Stimulated activated CD8-positive, alpha-beta memory T cell treated with anti-CD3 and anti-CD28 coated beads, Interleukin-15, amount 100 ng/mL, for 48 hours (primary cell): ENCODE measurements around the gene ARHGAP35.
"Not testable (repeated sequence)": the region's sequence is repeated elsewhere in the genome, so short reads cannot be mapped to it uniquely, and the experiment has no call there.

Experiments
- DNase-seq, 2 donors: peaks; one replicate each; pipeline ENCODE4 v3.0.0-alpha.2; 2020; ENCODE audit warnings: low read depth in 2 of 2

ARHGAP35 gene

DNA sequence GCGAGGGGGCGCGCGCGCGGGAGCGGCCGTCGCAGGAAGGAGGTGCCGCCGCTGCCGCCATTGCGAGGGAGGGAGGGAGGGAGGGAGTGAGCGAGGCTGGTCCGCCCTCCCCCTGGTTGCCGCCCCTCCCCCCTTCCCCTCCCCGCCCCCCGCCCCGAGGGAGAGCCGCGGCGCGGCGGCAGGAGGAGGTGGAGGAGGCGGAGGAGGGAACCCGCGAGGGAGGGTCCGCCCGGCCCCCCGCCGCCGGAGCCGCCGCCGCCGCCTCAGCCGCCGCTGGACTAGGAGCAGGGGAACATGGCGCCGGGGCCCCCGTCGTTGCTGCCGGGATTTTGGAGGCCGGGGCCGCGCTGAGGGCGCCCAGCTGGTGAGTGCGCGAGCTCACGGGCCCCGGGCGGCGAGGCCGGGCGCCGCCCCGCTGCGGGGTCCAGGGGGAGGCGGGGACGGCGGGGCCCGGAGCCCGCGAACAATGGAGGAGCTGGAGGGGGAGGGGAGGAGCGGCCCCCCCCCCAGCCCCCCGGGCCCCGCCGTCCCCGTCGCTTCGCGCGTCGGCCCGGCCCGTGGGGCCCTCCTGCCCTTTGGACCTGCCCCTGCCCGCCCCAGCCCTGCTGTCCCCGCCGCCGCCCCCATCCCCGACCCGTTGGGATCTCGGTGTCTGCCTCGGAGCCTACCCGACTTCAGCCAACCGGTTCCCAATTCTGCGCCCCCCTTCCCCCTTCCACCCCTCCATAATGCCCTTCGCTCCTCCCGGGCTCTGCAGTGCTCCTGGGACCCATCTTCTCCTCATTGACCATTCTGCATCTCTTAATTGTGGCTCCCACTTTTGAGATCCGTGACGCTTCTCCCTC lies at the start of gene ARHGAP35:
Gene ARHGAP35, plus strand, starts transcription at position 152 of the 845 bp plus-strand sequence. CDS start 57,679 bp downstream, outside the sequence.
- DNase-seq = no peak

DNA sequence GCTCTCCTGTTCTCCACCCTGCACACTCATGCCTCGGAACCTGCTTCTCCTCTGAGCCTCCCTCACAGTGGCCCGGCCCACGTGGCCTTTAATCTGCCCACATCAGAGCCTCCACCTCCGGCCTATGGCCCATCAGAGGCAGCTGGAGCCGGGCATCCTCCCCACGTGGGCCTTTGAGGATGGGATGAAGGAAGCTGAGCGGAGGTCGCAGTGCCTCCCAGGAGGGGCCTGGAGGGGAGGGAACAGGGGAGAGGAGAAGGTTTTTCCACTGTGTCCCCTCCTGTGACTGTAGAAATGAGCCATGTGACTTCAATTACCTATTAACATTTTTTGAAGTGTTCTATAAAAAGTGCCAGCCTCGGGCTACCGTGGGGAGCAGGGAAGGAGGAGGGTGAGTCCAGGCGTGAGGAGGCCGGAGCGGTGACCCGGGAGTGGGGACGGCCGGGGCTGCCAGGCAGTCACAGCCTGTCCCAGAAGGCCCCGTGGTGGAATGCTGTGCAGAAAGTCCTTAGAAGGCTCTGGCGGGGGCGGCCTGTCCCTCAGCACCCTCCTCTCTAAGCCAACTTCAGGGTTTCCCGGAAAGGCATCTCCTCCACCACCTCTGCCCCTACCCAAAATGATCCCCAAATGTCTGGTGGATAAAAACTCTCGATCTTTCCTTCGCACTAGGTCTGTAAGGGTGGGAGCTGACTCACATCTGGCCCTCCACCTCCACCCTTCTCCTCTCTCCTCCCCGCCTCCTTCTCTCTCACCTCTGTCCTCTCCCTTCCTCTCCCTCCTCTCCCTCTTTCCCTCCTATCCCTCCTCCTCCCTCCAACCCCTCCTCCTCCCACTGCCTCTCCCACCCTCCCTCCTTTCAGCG lies 47.6 kb upstream of the ARHGAP35 start:
- DNase-seq = no peak

DNA sequence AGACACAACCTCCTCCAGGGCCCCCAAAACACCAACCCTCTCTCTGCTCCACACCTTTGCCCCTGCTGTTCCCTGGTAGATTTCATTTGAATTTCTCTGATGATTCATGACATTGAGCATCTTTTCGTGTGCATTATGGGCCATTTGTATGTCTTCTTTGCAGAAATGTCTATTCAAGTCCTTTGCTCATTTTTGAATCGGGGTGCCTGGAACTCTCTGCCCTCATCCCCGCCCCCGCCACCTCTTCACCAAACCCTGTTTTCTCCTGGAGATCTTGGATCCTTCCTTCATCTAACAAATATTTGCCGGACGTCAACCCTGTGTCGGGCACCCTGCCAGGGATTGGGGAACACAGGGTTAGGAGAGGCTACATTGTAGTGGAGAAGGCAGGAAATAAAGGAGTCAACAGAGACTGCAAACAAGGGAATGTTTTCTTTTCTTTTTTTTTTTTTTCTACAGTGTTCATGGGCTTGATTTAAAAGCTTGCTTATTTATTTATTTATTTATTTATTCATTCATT lies 46.9 kb upstream of the ARHGAP35 start:
- DNase-seq = no peak

DNA sequence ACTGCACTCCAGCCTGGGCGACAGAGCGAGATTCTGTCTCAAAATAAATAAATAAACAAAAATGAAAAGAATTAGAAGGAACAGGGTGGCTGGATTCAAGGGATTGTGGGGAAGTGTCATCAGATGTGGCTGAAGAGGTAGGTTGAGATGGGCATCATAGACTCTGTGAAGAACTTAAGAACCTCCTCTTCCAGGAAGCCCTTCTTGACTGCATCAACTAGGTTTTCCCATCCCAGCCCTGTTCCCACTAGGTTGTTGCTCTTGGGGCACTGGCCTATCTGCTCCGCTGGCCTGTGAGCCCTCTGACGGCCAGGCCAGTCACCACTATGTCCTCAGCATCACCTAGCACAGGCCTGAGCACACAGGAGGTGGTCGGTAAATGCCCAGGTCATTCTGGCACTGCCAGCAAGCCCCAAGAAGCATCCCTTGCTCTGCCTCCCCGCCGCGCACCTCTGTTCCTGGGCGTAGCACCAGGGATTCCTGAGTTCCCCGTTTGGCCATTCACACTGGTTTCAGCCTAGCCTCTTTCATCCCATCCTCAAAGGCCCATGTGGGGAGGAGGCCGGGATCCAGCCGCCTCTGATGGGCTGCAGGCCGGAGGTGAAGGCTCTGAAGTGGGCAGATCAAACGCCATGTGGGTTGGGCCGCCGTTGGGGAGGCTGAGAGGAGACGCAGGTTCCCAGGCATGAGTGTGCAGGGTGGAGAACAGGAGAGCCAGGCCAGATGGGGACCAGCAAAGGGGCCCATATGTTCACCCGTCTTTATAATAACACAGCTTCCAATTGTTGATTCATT lies 44.8 kb upstream of the ARHGAP35 start:
- no peak for DNase-seq

DNA sequence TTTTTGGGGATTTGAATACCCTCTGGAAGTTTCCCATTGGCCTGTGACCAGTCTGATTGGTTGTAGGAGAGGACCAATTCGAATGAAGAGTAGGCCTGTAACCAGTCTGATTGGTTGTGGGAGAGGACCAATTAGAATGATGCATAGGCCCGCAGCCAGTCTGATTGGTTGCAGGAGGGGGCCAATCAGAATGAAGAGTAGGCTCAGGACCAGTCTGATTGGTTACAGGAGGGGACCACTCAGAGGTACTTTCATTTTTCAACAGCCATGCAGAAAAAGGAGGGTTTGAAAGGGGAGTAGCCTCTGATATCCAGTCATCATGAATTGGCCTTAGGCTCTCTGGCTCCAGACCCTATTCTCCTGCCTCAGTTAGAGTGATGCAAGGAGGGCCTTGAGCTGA lies 42.0 kb upstream of the ARHGAP35 start:
- DNase-seq = peak in 1 of 2 donors; percentile 24

DNA sequence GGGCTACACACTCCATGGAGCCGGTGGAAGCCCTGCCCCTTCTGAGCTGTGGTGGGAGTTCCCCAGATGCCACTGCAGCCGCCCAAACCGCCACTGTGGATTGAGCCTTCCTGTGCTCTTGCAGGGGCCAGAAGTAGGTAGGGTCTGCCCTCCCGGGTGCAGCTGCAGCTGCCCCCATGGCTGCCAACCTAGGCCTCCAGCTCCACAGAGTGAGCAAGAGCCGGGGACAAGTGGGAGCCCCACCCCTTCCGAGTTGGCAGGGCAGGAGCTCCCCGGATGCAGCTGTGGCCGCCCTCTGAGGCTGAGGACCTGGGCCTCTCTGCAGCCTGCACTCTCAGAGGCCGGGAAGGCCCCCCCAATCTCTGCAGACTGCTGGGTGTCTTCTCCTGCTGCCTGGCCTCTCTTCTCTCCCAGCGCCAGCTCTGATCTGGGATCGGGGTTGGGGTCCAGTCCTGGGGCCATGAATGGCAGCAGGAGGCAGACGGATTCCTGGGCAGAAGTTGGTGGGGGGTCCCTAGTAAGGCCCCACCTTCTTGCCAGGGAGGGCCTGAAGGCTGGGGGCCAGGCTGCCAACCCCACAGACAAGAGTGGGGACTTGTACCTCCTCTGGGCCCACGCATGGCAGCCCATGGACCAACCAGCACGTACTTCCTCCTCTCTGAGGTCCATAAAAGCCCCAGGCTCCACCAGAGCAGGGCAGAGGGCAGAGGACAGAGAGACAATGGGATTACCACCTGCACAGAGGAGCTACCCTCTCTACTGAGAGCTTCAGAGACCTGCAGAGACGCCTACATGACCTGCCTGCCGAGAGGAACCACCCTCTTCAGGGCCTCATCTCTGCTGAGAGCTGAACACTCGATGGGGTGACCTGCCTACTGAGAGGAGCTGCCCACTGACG lies 39.0 kb upstream of the ARHGAP35 start:
- peak; percentile 40 to 49 for DNase-seq

DNA sequence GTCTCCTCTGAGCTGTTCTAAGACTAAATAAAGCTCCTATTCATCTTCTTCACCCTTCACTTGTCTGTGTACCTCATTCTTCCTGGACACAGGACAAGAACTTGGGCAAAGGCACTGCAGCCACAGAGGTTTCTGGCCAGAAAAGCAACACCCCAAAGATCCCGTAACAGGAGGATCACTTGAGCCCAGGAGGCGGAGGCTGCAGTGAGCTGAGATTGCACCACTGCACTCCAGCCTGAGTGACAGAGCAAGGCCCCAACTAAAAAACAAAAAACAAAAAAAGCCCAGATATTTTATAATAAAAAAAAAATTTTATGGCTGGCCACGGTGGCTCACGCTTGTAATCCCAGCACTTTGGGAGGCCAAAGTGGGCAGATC lies 38.4 kb upstream of the ARHGAP35 start:
- DNase-seq = not testable (repeated sequence)

DNA sequence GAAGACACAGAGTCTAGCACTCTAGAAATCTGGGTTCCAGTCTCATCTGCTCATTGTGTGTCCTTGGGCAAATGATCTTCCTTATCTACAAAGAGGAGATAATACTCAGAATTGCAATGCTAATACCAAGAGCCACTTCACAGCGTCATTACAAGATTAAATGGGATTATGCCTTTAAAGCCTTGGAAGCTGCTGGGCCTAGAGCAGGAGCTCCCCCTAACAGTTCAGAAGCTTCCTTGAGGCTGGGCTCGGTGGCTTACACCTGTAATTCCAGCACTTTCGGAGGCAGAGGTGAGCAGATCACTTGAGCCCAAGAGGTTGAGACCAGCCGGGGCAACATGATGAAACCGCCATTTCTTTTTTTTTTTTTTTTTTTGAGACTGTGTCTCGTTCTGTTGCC lies 37.7 kb upstream of the ARHGAP35 start:
- DNase-seq = no peak

DNA sequence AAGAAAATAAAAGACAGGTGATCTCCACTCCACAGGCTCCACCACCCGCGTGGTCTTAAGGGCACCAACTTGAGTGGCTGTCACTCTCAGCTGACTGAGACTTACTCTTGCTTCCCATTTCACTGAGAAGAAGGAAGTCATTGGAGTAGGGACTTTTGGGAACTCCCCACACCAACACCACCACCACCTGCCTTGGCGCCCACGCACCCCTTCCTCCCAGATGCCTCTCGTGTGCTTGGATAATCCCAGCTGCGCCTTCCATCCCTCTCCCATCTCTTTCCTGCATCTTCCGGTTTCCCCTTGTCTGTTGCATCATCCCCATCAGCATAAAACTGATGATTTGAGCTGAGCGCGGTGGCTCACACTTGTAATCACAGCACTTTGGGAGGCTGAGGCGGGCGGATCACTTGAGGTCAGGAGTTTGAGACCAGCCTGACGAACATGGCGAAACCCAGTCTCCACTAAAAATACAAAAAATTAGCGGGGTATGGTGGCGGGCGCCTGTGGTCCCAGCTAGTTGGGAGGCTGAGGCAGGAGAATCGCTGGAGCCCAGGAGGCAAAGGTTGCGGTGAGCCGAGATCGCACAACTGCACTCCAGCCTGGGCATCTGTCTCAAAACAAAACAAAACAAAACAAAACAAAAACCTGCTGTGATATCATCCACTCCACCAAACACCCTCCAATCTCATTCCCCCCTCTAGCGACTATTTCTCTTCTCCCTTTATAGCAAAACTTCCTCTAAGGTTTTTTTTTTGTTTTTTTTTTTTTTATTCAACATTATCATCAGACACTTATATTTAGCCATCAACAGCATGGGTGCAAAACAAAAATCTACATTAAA lies 35.7 kb upstream of the ARHGAP35 start:
- DNase-seq = no peak

DNA sequence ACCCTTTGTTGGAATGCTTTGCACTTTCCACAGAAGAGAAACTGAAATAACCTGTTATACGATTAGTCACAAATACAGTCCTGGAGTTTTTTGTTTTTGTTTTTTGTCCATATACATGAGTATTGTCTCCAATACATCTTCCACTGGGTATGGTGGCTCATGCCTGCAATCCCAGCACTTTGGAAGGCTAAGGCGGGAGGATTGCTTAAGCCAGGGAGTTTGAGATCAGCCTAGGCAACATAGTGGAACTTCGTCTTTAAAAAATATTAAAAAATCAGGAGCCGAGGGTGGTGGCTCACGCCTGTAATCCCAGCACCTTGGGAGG lies 35.1 kb upstream of the ARHGAP35 start:
- no peak for DNase-seq

DNA sequence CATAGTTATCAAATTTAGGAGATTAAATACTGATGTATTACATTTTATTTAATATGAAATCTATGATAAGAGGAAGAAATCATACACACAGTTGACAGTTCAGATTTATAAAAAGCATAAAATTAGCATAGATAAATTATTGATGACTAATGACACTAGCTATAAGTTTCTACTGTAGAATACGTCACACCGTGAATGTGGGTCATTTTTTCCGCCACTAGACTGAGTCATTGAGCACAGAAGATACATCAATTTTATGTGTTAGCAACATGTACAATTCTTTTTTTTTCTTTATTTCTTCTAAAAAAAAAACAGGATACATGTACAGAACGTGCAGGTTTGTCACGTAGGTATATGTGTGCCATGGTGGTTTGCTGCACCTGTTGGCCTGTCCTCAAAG lies 32.3 kb upstream of the ARHGAP35 start:
- DNase-seq = peak; percentile 27 to 37

DNA sequence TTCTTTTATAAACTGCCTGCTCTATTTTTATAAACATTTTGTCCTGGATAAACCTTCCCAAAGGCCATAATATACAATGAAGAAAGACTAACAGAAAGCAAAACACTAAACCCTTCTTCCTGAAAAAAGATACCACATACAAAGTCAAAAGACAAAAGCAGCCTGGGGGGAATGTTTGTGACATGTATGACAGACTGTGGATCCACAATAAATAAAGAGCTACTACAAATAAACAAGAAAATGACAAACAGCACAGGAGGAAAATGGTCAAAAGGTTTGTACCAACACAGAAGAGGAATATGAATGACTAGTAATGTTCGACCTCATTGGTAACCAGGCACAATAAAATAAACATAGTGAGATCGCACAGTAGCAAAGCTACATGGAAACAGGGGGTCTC lies 29.9 kb upstream of the ARHGAP35 start:
- DNase-seq = no peak

DNA sequence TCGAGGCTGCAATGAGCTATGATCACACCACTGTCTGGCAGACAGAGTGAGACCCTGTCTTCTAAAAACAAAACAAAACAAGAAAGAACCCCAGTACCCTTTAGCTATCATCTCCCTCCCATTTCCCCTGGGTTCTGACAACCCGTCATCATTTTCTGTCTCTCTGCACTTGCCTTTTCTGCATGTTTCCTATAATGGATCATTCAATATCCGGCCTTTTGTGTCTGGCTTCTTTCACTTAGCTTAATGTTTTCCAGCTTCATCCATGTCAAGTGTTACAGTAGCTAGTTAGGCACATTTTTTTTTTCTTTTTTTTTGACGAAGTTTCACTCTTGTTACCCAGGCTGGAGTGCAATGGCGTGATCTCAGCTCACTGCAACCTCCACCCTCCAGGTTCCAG lies 26.7 kb upstream of the ARHGAP35 start:
- no peak for DNase-seq

DNA sequence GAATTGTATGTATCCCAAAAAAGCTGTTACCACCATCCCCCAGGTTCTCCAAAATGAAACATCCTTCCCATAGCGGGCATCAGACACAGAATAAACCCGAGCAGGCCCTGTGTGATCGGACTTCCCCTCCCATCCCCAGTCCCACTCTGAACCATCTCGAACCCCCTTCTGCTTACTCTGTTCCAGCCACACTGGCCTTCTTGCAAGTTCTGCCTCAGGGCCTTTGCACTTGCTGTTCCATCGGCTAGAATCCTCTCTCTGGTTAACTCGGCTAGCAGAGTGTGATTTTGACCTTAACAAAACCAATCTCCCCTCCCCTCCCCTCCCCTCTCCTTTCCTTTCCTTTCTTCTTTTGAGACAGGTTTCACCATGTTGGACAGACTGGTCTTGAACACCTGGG lies 25.8 kb upstream of the ARHGAP35 start:
- no peak for DNase-seq

DNA sequence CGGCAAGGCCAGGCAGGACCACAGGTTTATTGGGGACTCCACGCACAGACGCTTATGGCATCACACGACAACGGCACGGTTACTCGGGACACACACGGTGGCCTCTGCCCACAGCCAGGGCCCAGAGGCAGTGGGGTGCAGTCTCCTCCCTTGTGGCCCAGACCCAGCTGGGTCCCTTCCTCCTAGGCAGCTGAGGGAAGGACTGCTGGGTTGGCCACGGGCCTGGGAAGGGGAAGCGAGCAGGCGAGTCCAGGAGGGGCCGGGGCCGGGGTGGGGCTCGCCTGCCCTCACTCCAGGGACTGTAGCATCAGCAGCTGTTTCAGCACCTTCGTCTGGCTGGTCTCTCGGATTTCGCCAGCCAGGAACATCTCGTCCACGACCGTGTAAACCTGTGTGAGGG lies 22.6 kb upstream of the ARHGAP35 start:
- DNase-seq = no peak

DNA sequence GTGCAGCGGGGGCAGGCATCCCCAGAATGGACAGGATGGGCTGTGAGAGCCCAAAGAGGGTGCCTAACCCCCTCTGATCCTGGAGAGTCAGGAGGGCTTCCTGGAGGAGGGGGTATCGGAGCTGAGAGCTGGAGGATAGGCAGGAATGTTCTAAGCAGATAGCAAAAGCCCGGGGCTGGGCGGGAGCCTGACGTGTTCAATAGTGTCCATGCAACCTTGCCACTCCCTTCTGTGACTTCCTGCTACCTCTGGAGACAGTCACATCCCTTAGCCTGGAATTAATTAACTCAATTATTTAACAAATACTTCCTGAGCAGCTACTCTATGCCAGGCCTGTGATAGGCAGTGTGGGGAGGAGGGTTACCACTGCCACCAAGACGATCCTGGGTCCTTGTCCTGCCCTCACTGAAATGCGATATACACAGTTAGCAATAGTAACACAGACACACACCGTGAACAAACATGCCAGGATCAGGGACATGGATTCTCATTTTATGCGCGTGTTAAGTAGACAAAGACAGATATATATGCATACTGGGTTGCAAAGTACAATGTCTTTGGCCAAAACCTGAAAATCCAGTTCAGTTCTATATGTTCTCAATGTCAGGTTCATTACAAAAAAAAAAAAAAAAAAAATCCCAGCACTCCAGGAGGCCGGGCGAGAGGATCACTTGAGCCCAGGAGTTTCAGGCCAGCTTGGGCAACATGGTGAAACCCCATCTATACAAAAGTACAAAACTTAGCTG lies 20.9 kb upstream of the ARHGAP35 start:
- DNase-seq = no peak

DNA sequence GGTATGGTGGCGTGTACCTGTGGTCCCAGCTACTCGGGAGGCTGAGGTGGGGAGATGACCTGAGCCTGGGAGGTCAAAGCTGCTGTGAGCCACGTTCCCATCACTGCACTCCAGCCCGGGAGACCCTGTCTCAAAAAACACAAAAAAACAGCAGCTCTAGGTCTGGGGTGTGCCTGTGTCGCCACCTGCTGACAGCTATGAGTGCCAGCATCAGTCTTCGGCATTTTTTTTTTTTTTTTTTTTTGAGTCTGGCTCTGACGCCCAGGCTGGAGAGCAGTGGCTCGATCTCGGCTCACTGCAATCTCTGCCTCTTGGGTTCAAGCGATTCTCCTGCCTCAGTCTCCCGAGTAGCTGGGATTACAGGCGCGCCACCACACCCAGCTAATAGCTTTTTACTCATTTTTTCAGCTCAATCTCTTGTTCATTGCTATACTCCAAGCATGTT lies 20.3 kb upstream of the ARHGAP35 start:
- no peak for DNase-seq

DNA sequence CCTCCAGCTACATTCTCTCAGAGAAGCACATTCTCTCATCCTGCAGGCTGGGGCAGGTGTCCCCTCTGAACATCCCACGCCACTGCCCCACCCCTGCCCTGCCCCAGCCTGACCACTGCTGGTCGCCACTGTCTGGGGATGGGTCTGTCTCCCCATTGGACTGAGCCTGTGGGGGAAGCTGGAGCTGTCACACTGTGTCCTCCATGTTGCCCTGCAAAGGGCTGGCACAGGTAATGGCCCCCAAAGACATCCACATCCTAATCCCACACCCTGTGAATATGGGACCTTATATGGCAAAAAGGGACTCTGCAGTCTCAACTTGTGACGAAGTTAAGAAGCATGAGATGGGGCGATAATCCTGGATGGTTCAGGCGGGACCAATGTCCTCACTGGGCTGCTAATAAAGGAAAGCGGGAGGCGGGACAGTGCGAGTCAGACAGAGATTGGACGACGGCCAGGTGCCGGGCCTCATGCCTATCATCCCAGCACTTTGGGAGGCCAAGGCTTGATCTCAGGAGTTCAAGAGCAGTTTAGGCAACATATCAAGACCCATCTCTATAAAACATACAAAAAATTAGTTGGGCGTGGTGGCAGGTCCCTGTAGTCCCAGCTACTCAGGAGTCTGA lies 19.2 kb upstream of the ARHGAP35 start:
- DNase-seq = no peak

DNA sequence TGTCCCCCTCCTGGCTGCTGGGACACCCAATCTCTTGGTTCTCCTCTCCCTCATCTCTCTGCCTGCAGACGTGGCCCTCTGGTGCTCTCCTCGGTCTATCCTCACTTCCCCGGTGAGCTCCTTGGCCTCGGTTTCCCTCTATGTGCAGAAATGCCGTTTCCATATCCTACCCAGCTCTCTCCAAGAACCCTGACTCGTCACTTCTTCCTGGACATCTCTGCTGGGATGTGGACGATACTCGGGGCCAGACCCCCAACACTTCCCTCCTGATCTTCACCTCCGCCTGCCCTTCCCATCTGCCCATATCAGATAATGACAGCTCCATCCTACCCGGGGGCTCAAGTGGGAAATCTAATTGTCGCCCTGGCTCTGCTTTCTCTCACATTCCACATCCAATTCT lies 18.0 kb upstream of the ARHGAP35 start:
- DNase-seq = no peak
